ENCODE data around the gene MXRA8.

Gene MXRA8

DNA sequence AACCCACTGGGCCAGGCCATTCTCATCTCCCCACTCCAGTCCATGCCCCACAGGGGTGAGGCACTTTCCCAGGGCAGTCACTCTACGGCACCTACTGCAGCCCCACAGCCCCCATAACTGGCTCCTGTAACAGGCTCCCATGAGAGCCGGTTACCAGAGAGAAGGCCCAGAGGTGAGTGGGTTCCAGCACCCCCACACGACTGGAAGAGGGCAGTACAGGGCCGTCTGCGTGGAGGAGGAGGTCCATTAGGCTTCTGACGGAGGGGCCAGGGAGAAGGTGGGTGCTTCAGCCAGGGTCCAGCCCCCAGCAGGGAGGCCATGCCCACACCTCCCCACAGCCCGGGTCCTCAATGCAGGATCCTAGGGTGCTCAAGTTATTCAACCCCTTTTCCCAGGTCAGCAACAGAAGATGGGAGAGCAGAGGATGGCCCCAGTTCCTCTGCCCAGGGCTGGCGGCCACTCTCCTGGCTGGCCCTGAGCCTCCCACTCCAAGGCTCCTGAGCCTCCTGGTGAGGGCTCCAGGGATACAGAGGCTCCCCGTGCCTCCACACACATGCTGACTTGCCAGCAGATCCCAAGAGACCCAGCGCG is 52.2 kb downstream of the MXRA8 start:
- no peak for DNase-seq

GRCh38 chr1:1305300-1306069 is 52.9 kb downstream of the MXRA8 start:
- DNase-seq = peak in 3 of 4 experiments; percentile 36 to 56 (median 52)

DNA sequence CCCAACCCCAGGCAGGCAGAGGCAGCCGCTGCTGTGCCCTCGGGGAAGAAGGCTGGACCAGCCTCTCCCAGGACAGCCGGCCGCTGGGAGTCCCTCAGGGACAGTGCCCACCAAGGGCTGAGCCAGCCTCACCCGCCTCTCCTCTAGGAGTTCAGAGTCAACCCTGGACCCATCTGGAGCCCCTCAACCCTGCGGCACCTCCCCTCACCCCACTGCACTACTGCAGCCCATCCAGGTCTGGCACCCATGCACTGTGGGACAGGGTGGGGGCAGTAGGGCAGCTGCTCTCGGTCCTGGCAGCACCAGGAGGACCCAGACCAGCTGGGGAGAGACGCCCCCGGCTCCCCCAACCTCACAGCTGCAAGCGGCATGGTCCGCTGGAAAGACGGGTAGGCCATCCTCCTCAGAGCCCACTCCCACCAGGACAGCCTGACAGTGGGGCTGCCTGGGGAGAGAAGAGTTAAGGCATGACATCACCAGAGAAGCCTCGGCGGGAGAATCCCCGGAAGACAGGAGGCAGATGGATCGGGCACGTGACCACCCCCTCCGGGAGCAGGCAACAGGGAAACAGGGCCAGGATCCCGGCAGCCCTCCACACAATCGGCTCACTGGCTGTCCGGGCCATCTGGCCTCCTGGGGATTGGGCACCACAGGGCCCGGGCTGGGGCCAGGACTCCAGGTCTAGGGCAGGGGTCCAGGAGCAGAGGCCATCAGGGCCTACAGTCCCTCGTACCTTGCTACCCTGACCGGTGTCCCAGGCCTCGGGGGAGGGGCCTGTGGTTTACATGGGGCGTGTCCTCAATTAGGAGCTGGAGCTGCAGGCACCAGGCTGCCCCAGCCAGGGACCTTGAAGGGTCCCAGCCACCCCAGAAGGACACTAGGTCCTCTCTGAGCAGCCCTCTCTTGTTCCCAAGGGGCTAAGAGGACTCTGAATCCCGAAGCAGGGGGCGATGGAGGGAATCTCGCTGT is 53.7 kb downstream of the MXRA8 start:
- DNase-seq = no peak

DNA sequence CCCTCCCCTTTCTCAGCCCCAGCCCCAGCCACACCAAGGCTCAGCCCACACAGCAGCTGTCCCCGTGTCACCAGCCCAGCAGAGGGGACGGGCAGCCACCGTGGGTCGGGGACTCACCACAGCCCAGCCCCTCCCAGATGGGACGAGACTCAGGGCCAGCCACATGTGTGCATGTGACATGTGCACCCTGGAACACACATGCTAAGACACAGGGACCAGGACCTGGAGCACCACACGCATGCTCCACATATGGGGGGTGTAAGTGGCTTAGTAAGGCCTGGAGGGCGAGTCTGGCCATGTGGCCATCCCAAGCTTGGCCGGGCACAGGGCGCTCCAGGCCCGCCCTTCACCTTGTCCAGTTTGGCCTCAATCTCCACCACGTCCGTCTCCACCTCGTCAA is 54.6 kb downstream of the MXRA8 start:
- no peak for DNase-seq

DNA sequence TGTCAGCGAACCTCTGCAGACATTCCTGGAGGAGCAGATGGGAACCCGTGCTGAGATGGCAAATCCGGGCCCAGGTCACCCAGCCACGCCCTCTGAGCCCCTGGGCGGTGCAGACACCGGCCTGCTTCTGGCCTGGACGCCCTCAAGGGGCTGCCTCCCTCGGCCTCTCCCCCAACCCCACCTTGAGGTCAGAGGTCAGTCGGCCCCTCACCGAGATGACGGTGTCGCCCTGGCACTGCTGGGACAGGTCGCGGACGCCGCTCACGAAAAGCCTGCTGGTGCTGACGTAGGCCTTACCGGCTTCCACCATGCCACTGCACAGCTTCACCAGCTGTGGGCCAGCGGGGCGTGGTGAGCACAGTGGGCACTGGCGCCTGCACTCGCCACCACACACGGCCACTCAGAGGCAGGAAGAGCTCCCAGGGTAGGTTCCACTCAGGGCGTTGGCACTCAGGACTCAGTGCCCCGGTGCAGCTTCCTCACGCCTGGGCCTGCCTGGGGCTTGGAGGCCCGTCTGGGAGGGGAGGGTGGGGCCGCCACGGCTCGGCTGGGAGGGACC is 55.3 kb downstream of the MXRA8 start:
- DNase-seq = no peak

Measured in activated CD4-positive, CD25-positive, alpha-beta regulatory T cell (primary cell).